NCI-H446 treated with DMSO at 0.1 percent for 48 hours (cell line): ENCODE data around the gene TBC1D1.

Experiments used
- DNase-seq: peaks from one replicate; lab custom pipeline; 2025; lab: John Stamatoyannopoulos, UW

The TBC1D1 gene

DNA sequence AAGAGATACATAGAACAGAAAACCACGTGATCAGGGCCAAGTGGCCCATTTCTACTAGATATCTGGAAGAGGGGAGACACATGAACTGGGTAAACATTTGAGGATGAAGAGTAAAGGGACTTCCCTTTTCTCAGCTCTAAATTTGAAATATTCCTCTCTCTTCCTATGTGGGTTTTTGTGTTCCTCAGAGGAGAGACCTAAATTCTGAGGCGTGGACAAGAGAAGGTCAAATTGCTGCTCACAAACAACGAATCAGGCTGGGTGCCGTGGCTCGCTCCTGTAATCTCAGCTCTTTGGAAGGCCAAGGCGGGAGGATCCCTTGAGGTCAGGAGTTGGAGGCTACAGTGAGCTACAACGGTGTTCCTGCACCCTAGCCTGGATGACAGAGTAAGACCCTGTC, 285.3 kb downstream of the TBC1D1 start:
- DNase-seq, result no peak

DNA sequence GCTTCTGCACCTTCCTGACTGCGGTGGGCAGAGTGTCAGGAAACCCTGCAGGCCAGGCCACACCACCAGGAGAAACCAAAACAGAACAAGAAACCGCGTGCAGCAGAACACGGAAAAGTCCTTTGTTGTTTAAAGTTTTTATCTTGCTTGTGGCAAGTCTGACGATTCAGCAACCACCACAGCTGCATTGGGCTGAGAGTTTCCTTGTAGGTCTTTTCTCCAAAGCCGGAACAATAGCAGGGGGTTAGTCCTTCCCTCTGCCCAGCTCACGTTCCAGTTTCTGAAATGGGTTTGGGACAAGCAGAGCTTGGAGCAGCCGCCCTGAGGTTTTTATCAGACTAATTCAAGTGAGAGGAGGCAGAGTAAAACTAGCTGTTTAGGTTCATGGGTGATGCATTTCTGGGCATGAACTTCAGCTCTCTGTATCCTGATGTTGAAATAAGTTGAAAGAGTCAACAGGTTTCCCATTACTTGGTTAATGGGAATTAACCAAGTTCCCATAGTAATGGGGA, 286.2 kb downstream of the TBC1D1 start:
- no peak for DNase-seq

DNA sequence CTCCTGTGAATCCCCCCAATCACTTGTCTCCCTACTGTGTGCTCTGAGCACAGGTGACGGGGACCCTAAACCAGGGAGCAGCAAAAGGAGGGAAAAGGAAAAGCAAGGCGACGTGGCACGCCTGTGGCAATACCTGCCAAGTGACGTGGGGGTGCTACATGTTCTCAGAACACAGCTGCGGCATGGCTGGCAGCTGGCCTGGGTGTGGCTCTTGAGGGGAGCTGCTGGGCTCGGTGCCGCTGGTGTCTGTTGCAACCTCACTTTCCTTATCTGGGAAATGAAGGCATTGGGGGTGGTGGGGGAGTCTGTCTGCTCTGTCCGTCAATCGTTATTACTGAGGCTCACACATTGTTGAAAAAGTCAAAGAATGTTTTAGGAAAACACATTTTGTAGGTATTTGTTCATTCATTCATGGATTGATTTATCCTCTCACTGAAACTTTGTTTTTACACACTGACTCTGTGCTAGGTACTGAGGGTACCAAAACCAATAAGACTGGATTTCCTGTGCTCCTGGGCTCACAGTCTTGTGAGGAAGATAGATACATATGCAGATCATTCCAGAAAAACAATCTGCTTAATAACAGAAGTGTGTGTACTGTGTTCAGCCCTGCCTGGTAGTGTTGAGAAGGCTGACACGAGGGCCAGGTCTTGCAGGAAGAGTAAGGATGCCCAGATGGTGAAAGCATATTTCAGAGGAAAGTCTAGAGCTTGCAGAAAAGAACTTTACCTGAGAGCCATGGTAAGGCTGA, 286.9 kb downstream of the TBC1D1 start:
- no peak for DNase-seq

DNA sequence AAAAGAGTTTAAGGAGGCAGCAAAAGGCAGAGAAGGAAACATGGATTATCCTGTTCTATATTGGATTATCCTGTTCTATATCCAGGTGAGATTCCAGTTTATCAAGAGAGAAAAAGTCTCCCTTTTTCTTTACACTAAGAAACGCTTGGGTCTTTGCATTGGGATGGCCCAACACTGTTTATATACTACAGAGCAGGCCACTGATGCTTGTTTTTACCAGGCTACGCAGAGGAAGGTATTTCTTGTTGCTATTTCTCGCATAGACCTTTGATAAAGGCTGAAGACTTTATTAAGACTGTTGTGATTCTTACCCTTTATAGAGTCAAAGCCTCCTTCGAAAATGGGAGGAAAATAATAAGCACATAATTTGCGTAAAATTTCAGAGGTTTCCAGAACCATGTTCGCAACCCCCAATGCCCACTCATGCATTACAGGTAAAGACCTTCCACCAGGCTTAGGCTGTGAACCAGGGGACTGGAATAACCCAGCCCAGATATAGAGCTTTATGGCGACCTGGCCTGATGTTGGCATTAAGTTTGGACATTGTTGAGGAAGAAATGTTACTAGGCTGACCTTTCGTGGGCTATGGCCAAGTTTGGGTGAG, 287.6 kb downstream of the TBC1D1 start:
- DNase-seq, result no peak

DNA sequence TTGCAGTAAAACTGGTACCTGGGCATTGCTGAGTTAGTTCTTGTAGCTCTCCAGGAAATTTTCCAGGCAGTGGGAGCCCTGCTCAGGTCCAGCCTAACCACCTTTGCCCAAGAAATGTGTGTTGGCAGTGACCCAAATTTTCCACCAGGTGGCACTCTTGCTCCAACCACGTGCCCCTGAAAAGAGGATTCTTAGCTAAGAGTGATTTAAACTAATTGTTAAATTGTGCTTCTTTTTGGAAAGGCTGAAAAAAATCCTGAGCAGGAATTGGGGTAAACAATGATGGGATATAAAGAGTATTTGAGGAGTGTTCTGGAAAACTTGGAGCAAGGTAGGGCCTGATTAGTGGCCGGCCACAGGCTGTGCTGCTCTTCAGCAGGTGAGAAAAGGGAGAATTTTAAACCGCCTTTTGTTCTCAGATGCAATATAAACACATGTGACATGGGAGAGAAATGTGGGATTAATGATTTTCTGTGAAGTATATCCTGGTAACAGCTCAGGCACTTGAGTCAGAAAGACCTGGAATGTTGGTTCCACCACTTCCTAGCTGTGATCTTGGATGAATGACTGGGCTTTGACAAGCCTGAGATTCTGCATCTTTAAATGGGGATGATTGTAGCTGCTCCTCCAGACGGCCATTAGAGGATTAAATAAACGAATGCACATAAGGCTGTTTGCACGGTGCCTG, 288.9 kb downstream of the TBC1D1 start:
- DNase-seq, result no peak

DNA sequence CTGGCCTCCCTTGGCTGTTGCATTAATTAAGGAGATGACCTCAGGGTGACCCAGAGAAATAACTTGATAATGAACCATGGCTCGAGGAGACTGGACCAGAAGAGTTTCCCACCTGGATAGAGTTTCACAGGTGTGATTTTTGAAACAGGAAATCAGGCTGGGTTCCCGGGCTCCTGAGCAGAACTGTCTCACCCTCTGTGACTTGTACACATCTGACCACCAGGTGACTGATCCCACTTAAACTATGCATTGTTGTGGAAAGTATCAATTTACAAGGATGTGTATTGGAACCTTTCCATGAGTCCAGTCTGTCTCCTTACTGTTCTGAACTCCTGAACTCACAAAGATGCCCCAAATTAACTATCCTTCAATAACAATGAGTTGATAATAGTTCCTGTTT, 289.6 kb downstream of the TBC1D1 start:
- no peak for DNase-seq

DNA sequence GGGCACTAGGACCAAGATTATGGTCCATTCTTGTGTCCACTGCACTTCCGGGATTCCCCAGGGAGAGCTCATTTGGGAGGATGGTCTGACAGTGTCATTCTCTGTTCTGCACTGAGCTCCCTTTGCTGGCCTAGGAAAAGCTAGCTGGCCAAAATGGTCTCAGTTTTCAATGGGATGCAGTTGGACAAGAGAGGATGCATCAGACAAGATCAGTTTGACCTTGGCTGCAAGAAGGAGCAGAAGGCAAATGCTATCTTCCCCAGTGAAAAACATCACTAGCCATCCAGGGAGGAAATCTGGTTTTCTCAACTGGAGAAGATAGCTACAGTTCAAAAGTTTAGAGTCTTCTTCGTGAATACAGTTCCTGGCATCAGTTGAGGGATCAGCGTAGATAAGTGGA, 290.4 kb downstream of the TBC1D1 start:
- no peak for DNase-seq

DNA sequence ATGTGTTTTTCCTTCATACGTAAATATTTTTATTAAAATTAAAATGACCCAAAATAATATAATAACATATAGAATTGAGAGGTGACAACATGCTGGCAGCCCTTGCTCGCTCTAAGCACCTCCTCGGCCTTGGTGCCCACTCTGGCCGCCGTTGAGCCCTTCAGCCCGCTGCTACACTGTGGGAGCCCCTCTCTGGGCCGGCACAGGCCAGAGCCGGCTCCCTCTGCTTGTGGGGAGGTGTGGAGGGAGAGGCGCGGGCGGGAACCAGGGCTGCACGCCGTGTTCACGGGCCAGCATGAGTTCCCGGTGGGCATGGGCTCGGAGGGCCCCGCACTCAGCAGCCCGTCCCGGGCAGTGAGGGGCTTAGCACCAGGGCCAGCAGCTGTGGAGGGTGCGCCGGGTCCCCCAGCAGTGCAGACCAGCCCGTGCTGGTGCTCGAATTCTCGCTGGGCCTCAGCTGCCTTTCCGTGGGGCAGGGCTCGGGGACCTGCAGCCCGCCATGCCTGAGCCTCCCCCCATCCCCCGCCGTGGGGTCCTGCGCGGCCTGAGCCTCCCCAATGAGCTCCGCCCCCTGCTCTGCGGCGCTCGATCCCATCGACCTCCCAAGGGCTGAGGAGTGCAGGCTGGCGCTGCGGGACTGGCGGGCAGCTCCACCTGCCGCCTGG, 291.6 kb downstream of the TBC1D1 start:
- DNase-seq, result no peak

DNA sequence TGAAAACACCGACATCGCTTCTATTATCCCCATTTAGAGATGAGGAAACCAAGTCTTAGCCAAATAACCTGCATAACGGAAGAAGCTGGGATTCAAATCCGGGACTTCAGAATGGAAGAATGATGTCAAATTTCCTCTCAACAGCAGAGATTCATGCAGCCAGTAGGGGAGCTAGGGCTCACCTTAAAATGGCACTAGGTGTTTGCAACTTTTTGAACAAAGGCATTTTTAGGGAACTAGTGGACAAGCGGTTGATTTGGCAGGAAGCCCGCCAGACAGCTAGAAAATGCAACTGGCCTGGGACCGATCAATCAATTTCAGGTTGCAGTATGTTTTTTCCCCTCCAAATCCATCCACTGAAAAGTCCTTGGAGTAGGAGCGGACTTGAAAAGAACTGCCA, 293.5 kb downstream of the TBC1D1 start:
- DNase-seq, result no peak

DNA sequence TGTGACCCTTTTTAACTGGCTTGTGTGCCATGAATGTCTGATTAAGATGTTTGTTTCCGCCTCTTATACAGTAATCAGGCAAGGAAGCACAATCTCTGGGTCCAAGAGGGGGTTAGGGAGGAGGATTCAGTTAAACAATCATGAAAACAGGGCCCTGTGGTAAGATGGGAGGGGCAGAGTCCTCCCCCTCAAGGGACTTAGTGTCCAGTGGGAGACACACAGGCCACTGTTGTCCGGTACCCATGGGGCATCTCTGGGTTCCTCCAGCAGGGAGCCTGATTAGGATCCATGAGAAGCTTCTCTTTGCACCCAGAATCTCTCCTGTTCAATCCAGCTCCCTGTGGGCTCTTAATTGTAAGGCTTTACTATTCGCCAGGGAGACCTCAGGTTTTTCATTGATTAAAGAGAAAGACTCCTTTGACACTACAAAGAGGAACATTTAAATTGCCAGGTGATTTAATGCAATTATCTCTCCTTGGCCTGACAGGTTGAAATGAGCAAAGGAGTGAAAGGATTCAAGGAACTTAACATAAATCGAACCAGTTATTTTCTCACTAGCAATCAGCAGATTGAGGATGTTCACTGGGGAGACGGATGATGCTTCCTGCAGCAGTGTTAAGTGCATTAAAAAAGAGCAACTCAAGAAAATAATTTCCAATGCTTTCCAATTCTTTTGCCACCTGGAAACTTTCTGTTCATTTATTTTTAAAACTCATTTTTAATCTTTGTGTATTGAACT, 294.7 kb downstream of the TBC1D1 start:
- DNase-seq, result no peak

DNA sequence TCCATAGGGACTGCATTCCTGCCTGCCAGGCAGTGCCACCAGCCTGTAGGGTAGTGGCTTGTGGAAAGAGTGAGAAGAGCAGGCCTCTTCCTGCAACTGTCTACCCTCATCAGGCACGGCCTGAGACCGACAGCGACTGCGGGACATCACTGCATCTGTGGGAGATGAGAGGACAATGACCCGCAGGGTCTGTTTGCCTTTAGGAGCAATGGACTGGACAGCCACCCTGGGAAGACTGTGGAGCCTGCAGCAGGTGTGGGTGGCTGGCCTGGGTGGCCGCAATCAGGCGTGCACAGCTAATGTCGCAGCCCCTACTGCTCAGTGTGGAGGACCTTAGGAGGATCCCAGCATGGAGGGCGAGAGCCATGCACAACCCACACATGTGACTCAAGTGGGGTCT, 297.3 kb downstream of the TBC1D1 start:
- DNase-seq, result no peak

DNA sequence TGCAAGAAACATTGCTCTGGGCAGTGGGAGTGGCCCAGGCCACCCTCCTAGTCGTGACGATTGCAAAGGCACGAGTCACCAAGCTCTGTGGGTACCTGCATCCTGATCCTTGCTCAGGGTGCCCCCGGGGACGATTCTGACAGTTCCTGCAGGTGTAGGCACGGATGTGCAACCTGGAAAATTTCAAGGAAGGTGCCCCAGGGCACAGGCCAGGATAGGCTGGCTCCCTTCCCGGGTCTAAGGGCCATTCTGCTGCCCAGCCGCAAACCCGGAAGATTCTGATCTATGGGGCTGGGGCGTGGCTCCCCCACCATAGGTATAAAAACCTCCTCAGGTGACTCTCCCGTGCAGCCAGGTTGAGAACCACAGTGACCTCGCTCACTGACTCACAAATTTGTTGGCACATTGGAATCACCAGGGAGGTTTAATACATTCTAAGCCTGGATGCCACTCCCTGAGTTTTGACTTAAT, 297.8 kb downstream of the TBC1D1 start:
- no peak for DNase-seq
